Stimulated activated CD4-positive, alpha-beta T cell treated with anti-CD3 and anti-CD28 coated beads, Interleukin-2, amount 100 ng/mL, for 4 hours (primary cell): ENCODE data around the gene FITM1.

ENCODE experiments used
- DNase-seq: peaks from one replicate; pipeline ENCODE4 v3.0.0-alpha.2; 2020; ENCODE audit warnings: low read depth

The FITM1 gene

GRCh38 chr14:24119691-24120090, 10.8 kb upstream of the FITM1 start:
- DNase-seq, result no peak

GRCh38 chr14:24121210-24121609, 9.2 kb upstream of the FITM1 start:
- DNase-seq, result no peak

GRCh38 chr14:24122416-24122815, 8.0 kb upstream of the FITM1 start:
- DNase-seq, result no peak

- no peak for DNase-seq
These were observed 7.6 kb upstream of the FITM1 start for GRCh38 chr14:24122898-24123297.

- no peak for DNase-seq
These were observed 6.7 kb upstream of the FITM1 start for GRCh38 chr14:24123424-24124417.

GRCh38 chr14:24126939-24127338, 3.5 kb upstream of the FITM1 start:
- DNase-seq, result no peak

- DNase-seq, result no peak
These were observed 2.8 kb upstream of the FITM1 start for GRCh38 chr14:24127673-24128072.

GRCh38 chr14:24129410-24129998, 955 bp upstream of the FITM1 start:
- DNase-seq, result no peak

- no peak for DNase-seq
These were observed 474 bp downstream of the FITM1 start for GRCh38 chr14:24130717-24131548.

- DNase-seq, result no peak
These were observed 1.1 kb downstream of the FITM1 start for GRCh38 chr14:24131549-24131966.

- DNase-seq, result no peak
These were observed 1.7 kb downstream of the FITM1 start for GRCh38 chr14:24132061-24132685.

- DNase-seq, result no peak
These were observed 2.5 kb downstream of the FITM1 start for GRCh38 chr14:24132976-24133375.

- no peak for DNase-seq
These were observed 3.3 kb downstream of the FITM1 start for GRCh38 chr14:24133735-24134134.

GRCh38 chr14:24135584-24135833, 5.0 kb downstream of the FITM1 start:
- no peak for DNase-seq

GRCh38 chr14:24135834-24136683, 5.6 kb downstream of the FITM1 start, which contains the start of gene PSME1:
Gene PSME1 (plus strand): TSS chr14:24136194. CDS start chr14:24136263, 69 bp downstream.
- DNase-seq, result peak; percentile 92

- no peak for DNase-seq
These were observed 6.4 kb downstream of the FITM1 start for GRCh38 chr14:24136684-24137528.

- DNase-seq, result no peak
These were observed 7.3 kb downstream of the FITM1 start for GRCh38 chr14:24137529-24138395.

- no peak for DNase-seq
These were observed 8.2 kb downstream of the FITM1 start for GRCh38 chr14:24138396-24139271.
